Stimulated activated CD4-positive, alpha-beta T cell treated with anti-CD3 and anti-CD28 coated beads, TNF-alpha, amount 100 ng/mL, for 24 hours (primary cell): ENCODE measurements around the gene SNTG2.

ENCODE experiments used
- DNase-seq, 3 experiments: peaks; one replicate each; pipeline ENCODE4 v3.0.0-alpha.2; 2020; ENCODE audit warnings: low read depth in 3 of 3

The SNTG2 gene

GRCh38 chr2:926259-926793 lies 24.3 kb upstream of the SNTG2 start:
- no peak for DNase-seq

- DNase-seq: no peak
Measured at GRCh38 chr2:926896-927295, 23.8 kb upstream of the SNTG2 start.

GRCh38 chr2:929011-929735 lies 21.5 kb upstream of the SNTG2 start:
- DNase-seq: no peak

GRCh38 chr2:929925-930324 lies 20.7 kb upstream of the SNTG2 start:
- no peak for DNase-seq

- DNase-seq: no peak
Measured at GRCh38 chr2:930935-931334, 19.7 kb upstream of the SNTG2 start.

GRCh38 chr2:932320-933115 lies 18.1 kb upstream of the SNTG2 start:
- no peak for DNase-seq

GRCh38 chr2:933734-934295 lies 16.8 kb upstream of the SNTG2 start:
- no peak for DNase-seq

- DNase-seq: no peak
Measured at GRCh38 chr2:937530-937929, 13.1 kb upstream of the SNTG2 start.

GRCh38 chr2:938181-939005 lies 12.3 kb upstream of the SNTG2 start:
- DNase-seq: no peak

GRCh38 chr2:939936-940601 lies 10.6 kb upstream of the SNTG2 start:
- DNase-seq: no peak

GRCh38 chr2:941871-942270 lies 8.8 kb upstream of the SNTG2 start:
- DNase-seq: no peak

GRCh38 chr2:942775-943460 lies 7.7 kb upstream of the SNTG2 start:
- DNase-seq: no peak

GRCh38 chr2:943461-943797 lies 7.2 kb upstream of the SNTG2 start:
- no peak for DNase-seq

- no peak for DNase-seq
Measured at GRCh38 chr2:943821-944220, 6.8 kb upstream of the SNTG2 start.

GRCh38 chr2:944693-945092 lies 6.0 kb upstream of the SNTG2 start:
- DNase-seq: no peak

GRCh38 chr2:945104-945503 lies 5.5 kb upstream of the SNTG2 start:
- DNase-seq: no peak

GRCh38 chr2:946073-946948 lies 4.3 kb upstream of the SNTG2 start:
- no peak for DNase-seq

GRCh38 chr2:949384-950079 lies 1.1 kb upstream of the SNTG2 start:
- DNase-seq: no peak
